ENCODE results near the gene SIAH1.

DNA sequence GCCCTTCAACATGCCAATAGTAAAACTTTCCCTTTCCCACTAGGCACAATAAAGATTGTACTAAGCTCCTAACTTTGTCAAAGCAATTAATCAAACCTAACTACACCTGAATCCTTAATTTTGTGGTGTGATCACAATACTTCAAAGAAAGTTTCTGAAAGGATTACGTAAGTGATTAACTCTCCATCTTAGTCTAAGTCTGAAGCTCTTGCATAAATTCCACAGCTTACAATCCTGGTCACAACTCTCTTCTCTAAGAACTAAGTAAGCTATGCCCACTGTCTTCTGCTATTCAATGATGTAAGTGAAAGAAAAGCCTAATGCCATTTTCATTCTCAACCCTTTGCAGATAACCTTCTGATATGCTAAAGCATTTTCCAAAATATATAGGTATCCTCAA lies 15.4 kb downstream of the SIAH1 start:
- TF ChIP-seq SIX5 (IDR thresholded peaks at IDR 0.05; ENCODE audit: low read depth, low read length), result no peak
- no peak for TF ChIP-seq PHF8 (conservative IDR thresholded peaks at IDR 0.05; ENCODE audit: low read depth, low read length)
- no peak for TF ChIP-seq EGR1 (IDR thresholded peaks at IDR 0.05; ENCODE audit: borderline replicate concordance, low read depth, low read length)
- TF ChIP-seq POLR2A (IDR thresholded peaks at IDR 0.05; ENCODE audit: control extremely low read depth in 1 of 2, low read depth in 2 of 2, low read length in 2 of 2), result no peak
- peak; percentile 31; the same call in 1 of the 2 replicates for TF ChIP-seq CEBPB (IDR thresholded peaks at IDR 0.05; ENCODE audit: low read depth, low read length)
- no peak for TF ChIP-seq JUN (IDR thresholded peaks at IDR 0.05; ENCODE audit: low read depth, low read length)
- no peak for TF ChIP-seq CHD1 (IDR thresholded peaks at IDR 0.05; ENCODE audit: low read depth, low read length)
- TF ChIP-seq, protein P1, sequence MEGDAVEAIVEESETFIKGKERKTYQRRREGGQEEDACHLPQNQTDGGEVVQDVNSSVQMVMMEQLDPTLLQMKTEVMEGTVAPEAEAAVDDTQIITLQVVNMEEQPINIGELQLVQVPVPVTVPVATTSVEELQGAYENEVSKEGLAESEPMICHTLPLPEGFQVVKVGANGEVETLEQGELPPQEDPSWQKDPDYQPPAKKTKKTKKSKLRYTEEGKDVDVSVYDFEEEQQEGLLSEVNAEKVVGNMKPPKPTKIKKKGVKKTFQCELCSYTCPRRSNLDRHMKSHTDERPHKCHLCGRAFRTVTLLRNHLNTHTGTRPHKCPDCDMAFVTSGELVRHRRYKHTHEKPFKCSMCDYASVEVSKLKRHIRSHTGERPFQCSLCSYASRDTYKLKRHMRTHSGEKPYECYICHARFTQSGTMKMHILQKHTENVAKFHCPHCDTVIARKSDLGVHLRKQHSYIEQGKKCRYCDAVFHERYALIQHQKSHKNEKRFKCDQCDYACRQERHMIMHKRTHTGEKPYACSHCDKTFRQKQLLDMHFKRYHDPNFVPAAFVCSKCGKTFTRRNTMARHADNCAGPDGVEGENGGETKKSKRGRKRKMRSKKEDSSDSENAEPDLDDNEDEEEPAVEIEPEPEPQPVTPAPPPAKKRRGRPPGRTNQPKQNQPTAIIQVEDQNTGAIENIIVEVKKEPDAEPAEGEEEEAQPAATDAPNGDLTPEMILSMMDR (IDR thresholded peaks at IDR 0.05; ENCODE audit: control extremely low read depth in 1 of 3, insufficient read depth in 1 of 3, low read depth in 1 of 3, low read length in 3 of 3), result no peak
- no peak for TF ChIP-seq SP1 (IDR thresholded peaks at IDR 0.05; ENCODE audit: low read depth, low read length)
- no peak for TF ChIP-seq POLR2AphosphoS5 (IDR thresholded peaks at IDR 0.05; ENCODE audit: low read depth, low read length)
- TF ChIP-seq, protein P2, sequence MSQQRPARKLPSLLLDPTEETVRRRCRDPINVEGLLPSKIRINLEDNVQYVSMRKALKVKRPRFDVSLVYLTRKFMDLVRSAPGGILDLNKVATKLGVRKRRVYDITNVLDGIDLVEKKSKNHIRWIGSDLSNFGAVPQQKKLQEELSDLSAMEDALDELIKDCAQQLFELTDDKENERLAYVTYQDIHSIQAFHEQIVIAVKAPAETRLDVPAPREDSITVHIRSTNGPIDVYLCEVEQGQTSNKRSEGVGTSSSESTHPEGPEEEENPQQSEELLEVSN (IDR thresholded peaks at IDR 0.05), result no peak
- TF ChIP-seq RNF2 (IDR thresholded peaks at IDR 0.05; ENCODE audit: borderline replicate concordance, low read depth, low read length, missing control alignments, poor library complexity, severe bottlenecking), result no peak
- no peak for TF ChIP-seq CBX8 (IDR thresholded peaks at IDR 0.05; ENCODE audit: borderline replicate concordance, low read depth, low read length)
- no peak for TF ChIP-seq HDAC2 (IDR thresholded peaks at IDR 0.05; ENCODE audit: borderline replicate concordance in 1 of 2, low read depth in 2 of 2, low read length in 2 of 2)

Measured in H1 (cell line).